Uterus (tissue), 4 donors: ENCODE results near the gene SRCIN1. TPM values are rescaled to one million over a fixed set of nuclear protein-coding genes. Genes with fewer than 3 reads are reported as not detected.

Source experiments
- DNase-seq, 2 donors: peaks; one replicate each; pipeline ENCODE4 v3.0.0-alpha.2; 2019 to 2020
- H3K27ac ChIP-seq, 2 donors: fragments of 200-600 bp; sonication (generic); 1 replicate in 1 of 2; 2 replicates in 1 of 2; pipeline ENCODE4 v1.5.1; 2016 to 2018
- H3K27me3 ChIP-seq, 2 donors: fragments of 200-600 bp; sonication (generic); one replicate each; pipeline ENCODE4 v1.5.1; 2018 to 2019; ENCODE audit warnings: control low read depth in 1 of 2
- H3K36me3 ChIP-seq, 2 donors: fragments of 200-600 bp; sonication (generic); one replicate each; pipeline ENCODE4 v1.5.1; 2019; ENCODE audit warnings: control low read depth in 1 of 2
- H3K4me1 ChIP-seq, 2 donors: fragments of 200-600 bp; sonication (generic); one replicate each; pipeline ENCODE4 v1.5.1; 2018 to 2019; ENCODE audit warnings: control low read depth in 1 of 2
- H3K4me3 ChIP-seq, 2 donors: fragments of 200-600 bp; sonication (generic); 1 replicate in 1 of 2; 2 replicates in 1 of 2; pipeline ENCODE4 v1.5.1; 2018 to 2019; ENCODE audit warnings: mild to moderate bottlenecking in 1 of 2
- H3K9me3 ChIP-seq, 2 donors: fragments of 200-600 bp; sonication (generic); one replicate each; pipeline ENCODE4 v1.5.1; 2019; ENCODE audit warnings: control low read depth in 1 of 2
- POLR2A ChIP-seq, 2 donors: fragments of 450-650 bp; IDR thresholded peaks; one replicate each; pipeline ENCODE4 v1.6.1; 2016; ENCODE audit warnings: antibody characterized with exemption in 2 of 2, mild to moderate bottlenecking in 1 of 2, moderate library complexity in 1 of 2
- intact Hi-C: fragments of 100-400 bp; cut with DNase I; formaldehyde crosslinking; loops from one replicate; pipeline ENCODE4 v1.15.1; 2023; ENCODE audit warnings: low total_unique reads
- total RNA-seq, 4 donors: library from RNA; depleted of rRNA in 3 of 4; stranded (reverse); fragments of >200 nt in 3 of 4; gene quantifications; one replicate each; pipeline versions ENCODE4 v1.1.0 to v1.2.4, GENCODE V29; 2014 to 2023
- TF ChIP-seq, protein P1 (sequence below), 4 experiments: fragments of 200-600 bp in 2 of 4; fragments of 450-650 bp in 2 of 4; sonication (generic) in 2 of 4; IDR thresholded peaks; one replicate each; pipeline ENCODE4 v1.5.1; 2016 to 2019; ENCODE audit warnings: antibody characterized with exemption in 4 of 4, mild to moderate bottlenecking in 2 of 4, moderate library complexity in 1 of 4
- donor health status: DM: yes; HTN: yes; CAD: no.

SRCIN1 gene
- total RNA-seq, 4 donors from 2014 or later: 3.4 to 6.6 TPM; not detected in 2

DNA sequence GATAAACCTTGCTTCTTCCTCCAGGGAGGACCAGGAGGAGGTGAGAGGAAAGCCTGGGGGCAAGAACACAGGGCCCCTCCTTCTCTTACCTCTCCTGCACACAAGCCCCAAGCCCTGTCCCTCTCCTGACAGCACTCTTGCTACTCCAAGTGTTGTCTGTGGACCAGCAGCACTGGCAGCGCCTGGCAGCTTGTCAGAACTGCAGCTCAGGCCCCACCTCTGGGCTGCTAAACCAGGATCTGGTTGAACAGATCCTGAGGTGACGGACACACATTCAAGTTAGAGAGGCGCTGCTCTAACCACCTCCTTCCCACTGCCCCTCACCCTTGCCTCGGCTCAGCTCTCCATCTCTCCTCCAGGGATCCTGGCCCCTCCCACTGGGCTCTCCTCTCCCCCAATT lies 56.5 kb downstream of the SRCIN1 start:
- Histone ChIP-seq H3K36me3 (no peaks in the 10 kb centered on the region), H3K27me3 (no peaks in the 10 kb centered on the region), H3K4me1 (no peaks in the 10 kb centered on the region), H3K27ac (no peak overlapping the region), H3K4me3 (no peak overlapping the region), H3K9me3 (no peaks in the 10 kb centered on the region)
- intact Hi-C loops: no loop called here
- no peak for DNase-seq
- no peak for TF ChIP-seq POLR2A (IDR thresholded peaks at IDR 0.05)
- TF ChIP-seq, protein P1, sequence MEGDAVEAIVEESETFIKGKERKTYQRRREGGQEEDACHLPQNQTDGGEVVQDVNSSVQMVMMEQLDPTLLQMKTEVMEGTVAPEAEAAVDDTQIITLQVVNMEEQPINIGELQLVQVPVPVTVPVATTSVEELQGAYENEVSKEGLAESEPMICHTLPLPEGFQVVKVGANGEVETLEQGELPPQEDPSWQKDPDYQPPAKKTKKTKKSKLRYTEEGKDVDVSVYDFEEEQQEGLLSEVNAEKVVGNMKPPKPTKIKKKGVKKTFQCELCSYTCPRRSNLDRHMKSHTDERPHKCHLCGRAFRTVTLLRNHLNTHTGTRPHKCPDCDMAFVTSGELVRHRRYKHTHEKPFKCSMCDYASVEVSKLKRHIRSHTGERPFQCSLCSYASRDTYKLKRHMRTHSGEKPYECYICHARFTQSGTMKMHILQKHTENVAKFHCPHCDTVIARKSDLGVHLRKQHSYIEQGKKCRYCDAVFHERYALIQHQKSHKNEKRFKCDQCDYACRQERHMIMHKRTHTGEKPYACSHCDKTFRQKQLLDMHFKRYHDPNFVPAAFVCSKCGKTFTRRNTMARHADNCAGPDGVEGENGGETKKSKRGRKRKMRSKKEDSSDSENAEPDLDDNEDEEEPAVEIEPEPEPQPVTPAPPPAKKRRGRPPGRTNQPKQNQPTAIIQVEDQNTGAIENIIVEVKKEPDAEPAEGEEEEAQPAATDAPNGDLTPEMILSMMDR (IDR thresholded peaks at IDR 0.05): no peak

DNA sequence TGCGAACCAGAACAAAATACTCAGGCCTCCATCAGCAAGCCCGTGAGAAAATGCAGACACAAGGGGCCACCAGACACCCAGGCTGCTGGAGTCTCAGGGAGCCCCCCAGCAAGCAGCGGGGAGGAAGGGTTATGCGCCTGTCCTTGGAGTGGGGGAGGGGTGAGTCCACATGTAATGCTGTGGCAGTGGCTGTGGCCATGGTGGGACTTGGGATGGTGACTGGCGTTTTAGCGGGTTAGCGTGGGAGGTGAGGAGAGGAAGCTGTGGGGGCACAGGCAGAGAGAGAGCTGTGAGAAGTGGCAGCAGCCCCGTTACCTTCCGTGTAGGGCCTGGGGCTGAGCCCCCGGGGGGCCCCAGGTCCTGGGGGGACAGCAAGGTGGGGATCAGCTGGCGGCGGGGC lies 58.3 kb downstream of the SRCIN1 start:
- H3K4me3 ChIP-seq: no peak overlapping the region
- H3K27ac ChIP-seq: no peak overlapping the region
- no peaks in the 10 kb centered on the region for H3K4me1 ChIP-seq
- intact Hi-C loops: no loop called here
- H3K27me3 ChIP-seq: no peaks in the 10 kb centered on the region
- DNase-seq: no peak
- H3K9me3 ChIP-seq: no peaks in the 10 kb centered on the region
- no peaks in the 10 kb centered on the region for H3K36me3 ChIP-seq
- no peak for TF ChIP-seq POLR2A (IDR thresholded peaks at IDR 0.05)
- TF ChIP-seq, protein P1 (IDR thresholded peaks at IDR 0.05): no peak

DNA sequence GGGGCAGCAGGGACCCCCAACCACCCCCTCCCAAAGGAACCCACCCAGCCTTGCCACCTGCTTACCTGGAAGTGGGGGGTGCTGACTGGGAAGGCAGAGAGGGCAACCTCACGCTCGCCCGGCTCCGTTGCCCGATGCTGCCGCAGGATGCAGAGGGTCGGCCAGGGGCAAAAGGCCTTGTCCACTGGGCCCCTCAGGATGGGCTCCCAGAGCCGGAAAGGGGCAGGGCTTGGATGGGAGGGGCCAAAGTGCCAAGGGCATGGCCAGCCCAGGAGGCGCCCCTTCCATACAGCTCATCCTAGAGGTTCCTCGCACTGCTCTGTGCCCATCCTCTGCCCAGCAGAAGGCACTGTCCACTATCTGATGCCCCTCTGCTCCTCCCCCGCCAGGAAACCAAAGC lies 59.4 kb downstream of the SRCIN1 start:
- intact Hi-C loops: no loop called here
- no peak for DNase-seq

DNA sequence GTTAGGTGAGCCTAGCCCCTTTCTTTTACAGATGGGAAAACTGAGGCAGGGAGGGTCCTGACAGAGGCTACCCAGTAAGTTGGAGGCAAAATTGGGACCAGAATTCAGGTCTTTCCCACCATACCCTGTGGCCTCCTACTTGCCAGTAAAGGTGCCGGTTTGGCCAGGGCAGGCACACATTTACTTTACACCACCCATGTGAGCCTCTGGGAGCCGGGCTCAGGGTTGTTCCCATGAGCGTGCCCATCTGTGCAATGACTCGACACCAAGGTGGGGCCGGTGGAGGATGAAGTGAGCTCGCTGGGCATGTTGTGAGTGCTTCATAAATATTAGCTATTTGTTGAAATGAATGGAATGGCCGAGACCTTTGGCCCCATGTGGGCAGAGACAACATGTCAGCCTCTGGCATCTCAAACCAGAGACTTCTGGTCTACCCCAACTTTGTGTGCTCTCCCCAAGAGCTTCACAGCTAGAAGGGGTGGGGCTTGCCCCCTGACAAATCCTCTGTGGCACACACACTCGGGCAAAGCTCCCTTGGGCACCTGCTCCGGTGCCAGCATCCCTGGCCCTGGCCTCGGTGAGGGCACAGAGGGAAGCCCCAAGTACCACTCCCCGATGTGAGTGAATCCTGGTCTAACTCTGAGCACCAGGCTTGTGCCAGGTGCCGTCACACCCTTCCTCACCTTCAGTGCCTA lies 60.1 kb downstream of the SRCIN1 start:
- intact Hi-C loops: no loop called here
- no peak for TF ChIP-seq POLR2A (IDR thresholded peaks at IDR 0.05)
- TF ChIP-seq, protein P1 (IDR thresholded peaks at IDR 0.05): no peak

More for the DNA sequence above, 59.4 kb downstream of the SRCIN1 start:
- TF ChIP-seq POLR2A (IDR thresholded peaks at IDR 0.05): no peak
- TF ChIP-seq, protein P1 (IDR thresholded peaks at IDR 0.05): no peak
- Histone ChIP-seq H3K27me3 (no peaks in the 10 kb centered on the region), H3K4me1 (no peaks in the 10 kb centered on the region), H3K9me3 (no peaks in the 10 kb centered on the region), H3K27ac (no peak overlapping the region), H3K36me3 (no peaks in the 10 kb centered on the region), H3K4me3 (no peak overlapping the region)

DNA sequence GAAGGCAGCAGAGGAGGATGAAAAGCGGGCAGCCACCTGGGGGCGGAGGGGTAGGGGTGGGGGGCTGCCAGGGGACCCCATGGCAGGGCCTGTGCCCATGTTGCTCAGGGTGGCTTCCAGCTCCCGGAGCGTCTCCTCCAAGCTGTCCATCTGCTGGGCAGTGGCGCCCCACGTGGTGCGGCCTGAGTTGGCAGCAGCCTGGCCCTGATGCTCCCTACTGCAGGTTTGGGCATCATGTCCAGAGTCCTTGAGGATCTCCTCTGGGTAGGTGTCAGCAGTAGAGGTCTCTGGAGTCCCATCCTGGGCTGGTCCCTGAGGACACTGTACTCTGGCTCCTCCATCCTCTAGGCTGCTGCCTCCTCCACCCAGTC lies 60.9 kb downstream of the SRCIN1 start:
- no peaks in the 10 kb centered on the region for H3K36me3 ChIP-seq
- intact Hi-C loops: no loop called here
- H3K4me1 ChIP-seq: no peaks in the 10 kb centered on the region
- no peaks in the 10 kb centered on the region for H3K9me3 ChIP-seq
- H3K4me3 ChIP-seq: no peak overlapping the region
- DNase-seq: no peak
- TF ChIP-seq, protein P1 (IDR thresholded peaks at IDR 0.05): no peak
- TF ChIP-seq POLR2A (IDR thresholded peaks at IDR 0.05): no peak
- no peaks in the 10 kb centered on the region for H3K27me3 ChIP-seq
- no peak overlapping the region for H3K27ac ChIP-seq

More for the DNA sequence above, 60.1 kb downstream of the SRCIN1 start:
- no peak for DNase-seq
- Histone ChIP-seq H3K4me1 (no peaks in the 10 kb centered on the region), H3K27ac (no peak overlapping the region), H3K27me3 (no peaks in the 10 kb centered on the region), H3K4me3 (no peak overlapping the region), H3K36me3 (no peaks in the 10 kb centered on the region), H3K9me3 (no peaks in the 10 kb centered on the region)
